ENCODE data around the gene CYP4F2. TPM values are rescaled to one million over a fixed set of nuclear protein-coding genes. Genes with fewer than 3 reads are reported as not detected.
"Not testable (repeated sequence)": the region's sequence is repeated elsewhere in the genome, so short reads cannot be mapped to it uniquely, and the experiment has no call there.

The CYP4F2 gene
- total and polyA plus RNA-seq, 2 experiments from 2014 or later: not detected

- WGBS, 2 experiments (ENCODE audit: low coverage in 1 of 2, low lambda C conversion rate in 2 of 2, missing lambda C conversion rate in 2 of 2): 37 to 40% methylated on average over 5 of the region's 5 CpGs
- no peak overlapping the region for H3K9ac ChIP-seq
- no peak overlapping the region for H2AFZ ChIP-seq
- no peak overlapping the region for H3K27ac ChIP-seq
- no peaks in the 10 kb centered on the region for H3K4me1 ChIP-seq (ENCODE audit: insufficient read depth)
- TF ChIP-seq EZH2 (IDR thresholded peaks at IDR 0.05; ENCODE audit: insufficient read depth, poor library complexity, severe bottlenecking) (no peak), EZH2phosphoT487 (IDR thresholded peaks at IDR 0.05; ENCODE audit: insufficient read depth, low read depth) (no peak)
- in situ Hi-C loops (cut with MboI): no loop called here
- no peaks in the 10 kb centered on the region for H3K79me2 ChIP-seq (ENCODE audit: insufficient read depth)
- H3K9me3 ChIP-seq (ENCODE audit: low read depth): no peaks in the 10 kb centered on the region
- no peaks in the 10 kb centered on the region for H3K27me3 ChIP-seq (replicated peaks; ENCODE audit: insufficient read depth)
- H3F3A ChIP-seq (ENCODE audit: insufficient read depth): no peaks in the 10 kb centered on the region
- no peaks in the 10 kb centered on the region for H4K20me1 ChIP-seq (ENCODE audit: insufficient read depth)
- DNase-seq: no peak
- H3K36me3 ChIP-seq (ENCODE audit: low read depth): no peaks in the 10 kb centered on the region
- H3K4me2 ChIP-seq (ENCODE audit: unreplicated experiment): no peak overlapping the region
- no peaks in the 10 kb centered on the region for H3K9me2 ChIP-seq (ENCODE audit: insufficient read depth)
- H3K4me3 ChIP-seq: no peak overlapping the region
Observed at GRCh38 chr19:15843203-15843893, 54.5 kb downstream of the CYP4F2 start.

- H3K9me3 ChIP-seq (ENCODE audit: low read depth): no peaks in the 10 kb centered on the region
- in situ Hi-C loops (cut with MboI): no loop called here
Observed at GRCh38 chr19:15841875-15842569, 55.9 kb downstream of the CYP4F2 start.

GRCh38 chr19:15840833-15841232 lies 57.0 kb downstream of the CYP4F2 start:
- no peak for TF ChIP-seq EZH2phosphoT487 (IDR thresholded peaks at IDR 0.05; ENCODE audit: insufficient read depth, low read depth)
- TF ChIP-seq EZH2 (IDR thresholded peaks at IDR 0.05; ENCODE audit: insufficient read depth, poor library complexity, severe bottlenecking): no peak
- H3K27ac ChIP-seq: no peak overlapping the region
- no peak overlapping the region for H3K4me2 ChIP-seq (ENCODE audit: unreplicated experiment)
- no peaks in the 10 kb centered on the region for H3K9me2 ChIP-seq (ENCODE audit: insufficient read depth)
- in situ Hi-C loops (cut with MboI): no loop called here
- H3K36me3 ChIP-seq (ENCODE audit: low read depth): no peaks in the 10 kb centered on the region
- WGBS, 2 experiments (ENCODE audit: low coverage in 1 of 2, low lambda C conversion rate in 2 of 2, missing lambda C conversion rate in 2 of 2): 10 to 18% methylated on average over 2 of the region's 2 CpGs
- no peaks in the 10 kb centered on the region for H3F3A ChIP-seq (ENCODE audit: insufficient read depth)
- H3K9ac ChIP-seq: no peak overlapping the region
- no peaks in the 10 kb centered on the region for H3K9me3 ChIP-seq (ENCODE audit: low read depth)
- no peak for DNase-seq
- no peak overlapping the region for H3K4me3 ChIP-seq
- H3K27me3 ChIP-seq (replicated peaks; ENCODE audit: insufficient read depth): no peaks in the 10 kb centered on the region
- no peaks in the 10 kb centered on the region; the same call in 1 of the 2 replicates for H3K4me1 ChIP-seq (ENCODE audit: insufficient read depth)
- H3K79me2 ChIP-seq (ENCODE audit: insufficient read depth): no peaks in the 10 kb centered on the region
- H2AFZ ChIP-seq: no peak overlapping the region
- no peaks in the 10 kb centered on the region for H4K20me1 ChIP-seq (ENCODE audit: insufficient read depth)

More at GRCh38 chr19:15841875-15842569, 55.9 kb downstream of the CYP4F2 start:
- Histone ChIP-seq H2AFZ (no peak overlapping the region), H3F3A (ENCODE audit: insufficient read depth) (no peaks in the 10 kb centered on the region), H3K36me3 (ENCODE audit: low read depth) (no peaks in the 10 kb centered on the region), H3K4me1 (ENCODE audit: insufficient read depth) (no peaks in the 10 kb centered on the region), H3K9ac (no peak overlapping the region), H3K4me2 (ENCODE audit: unreplicated experiment) (no peak overlapping the region), H3K79me2 (ENCODE audit: insufficient read depth) (no peaks in the 10 kb centered on the region), H3K4me3 (no peak overlapping the region), H3K9me2 (ENCODE audit: insufficient read depth) (no peaks in the 10 kb centered on the region), H4K20me1 (ENCODE audit: insufficient read depth) (no peaks in the 10 kb centered on the region), H3K27me3 (replicated peaks; ENCODE audit: insufficient read depth) (no peaks in the 10 kb centered on the region), H3K27ac (no peak overlapping the region)
- TF ChIP-seq EZH2 (IDR thresholded peaks at IDR 0.05; ENCODE audit: insufficient read depth, poor library complexity, severe bottlenecking) (no peak), EZH2phosphoT487 (IDR thresholded peaks at IDR 0.05; ENCODE audit: insufficient read depth, low read depth) (no peak)
- WGBS, 2 experiments (ENCODE audit: low coverage in 1 of 2, low lambda C conversion rate in 2 of 2, missing lambda C conversion rate in 2 of 2): 28 to 31% methylated on average over 11 of the region's 11 CpGs
- no peak for DNase-seq

GRCh38 chr19:15839888-15840287 lies 58.0 kb downstream of the CYP4F2 start:
- H3K4me1 ChIP-seq (ENCODE audit: insufficient read depth); H3K27me3 ChIP-seq (replicated peaks; ENCODE audit: insufficient read depth); H3K9me3 ChIP-seq (ENCODE audit: low read depth); H3K4me2 ChIP-seq (ENCODE audit: unreplicated experiment); H4K20me1 ChIP-seq (ENCODE audit: insufficient read depth); H3K4me3 ChIP-seq; H3K36me3 ChIP-seq (ENCODE audit: low read depth); in situ Hi-C loops (cut with MboI); DNase-seq; H2AFZ ChIP-seq; H3K9me2 ChIP-seq (ENCODE audit: insufficient read depth); H3F3A ChIP-seq (ENCODE audit: insufficient read depth); H3K27ac ChIP-seq; H3K9ac ChIP-seq; H3K79me2 ChIP-seq (ENCODE audit: insufficient read depth): not testable (repeated sequence)
- WGBS, 2 experiments (ENCODE audit: low coverage in 1 of 2, low lambda C conversion rate in 2 of 2, missing lambda C conversion rate in 2 of 2): 42 to 49% methylated on average over 4 of the region's 4 CpGs
